Peyer's patch (tissue), 4 donors: Measurements from ENCODE around the gene OMA1.

ENCODE experiments used
- POLR2A ChIP-seq, 2 donors: fragments of 450-650 bp; IDR thresholded peaks; one replicate each; pipeline ENCODE4 v1.5.1; 2017; ENCODE audit warnings: antibody characterized with exemption in 2 of 2, mild to moderate bottlenecking in 2 of 2, moderate library complexity in 2 of 2
- TF ChIP-seq, protein P1 (sequence below), 6 experiments: fragments of 450-650 bp in 4 of 6; fragments of 200-600 bp in 2 of 6; sonication (generic) in 1 of 6; IDR thresholded peaks; one replicate each; pipeline ENCODE4 v1.5.1; 2017 to 2019; ENCODE audit warnings: antibody characterized with exemption in 6 of 6, mild to moderate bottlenecking in 3 of 6, moderate library complexity in 1 of 6

DNA sequence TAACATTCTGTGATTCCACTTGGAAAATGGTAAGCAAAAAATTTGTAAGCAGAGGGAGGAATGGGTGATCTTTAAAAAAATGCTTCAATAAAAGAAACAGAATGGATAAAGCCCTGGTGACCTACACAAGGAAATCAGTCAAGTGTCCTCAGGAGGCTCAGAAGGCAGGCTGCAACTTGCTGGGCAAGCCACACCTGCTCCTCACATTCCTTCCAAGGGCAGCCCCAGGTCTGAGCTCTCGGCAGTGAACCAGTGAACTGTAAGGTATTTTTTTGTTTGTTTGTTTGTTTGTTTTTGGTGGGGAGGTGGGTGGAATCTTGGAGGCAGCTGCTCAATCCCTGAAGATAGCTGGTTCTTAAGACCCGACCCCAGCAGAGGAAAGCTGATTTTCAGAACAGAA lies 26.2 kb upstream of the OMA1 start:
- no peak for TF ChIP-seq POLR2A (IDR thresholded peaks at IDR 0.05)
- TF ChIP-seq, protein P1, sequence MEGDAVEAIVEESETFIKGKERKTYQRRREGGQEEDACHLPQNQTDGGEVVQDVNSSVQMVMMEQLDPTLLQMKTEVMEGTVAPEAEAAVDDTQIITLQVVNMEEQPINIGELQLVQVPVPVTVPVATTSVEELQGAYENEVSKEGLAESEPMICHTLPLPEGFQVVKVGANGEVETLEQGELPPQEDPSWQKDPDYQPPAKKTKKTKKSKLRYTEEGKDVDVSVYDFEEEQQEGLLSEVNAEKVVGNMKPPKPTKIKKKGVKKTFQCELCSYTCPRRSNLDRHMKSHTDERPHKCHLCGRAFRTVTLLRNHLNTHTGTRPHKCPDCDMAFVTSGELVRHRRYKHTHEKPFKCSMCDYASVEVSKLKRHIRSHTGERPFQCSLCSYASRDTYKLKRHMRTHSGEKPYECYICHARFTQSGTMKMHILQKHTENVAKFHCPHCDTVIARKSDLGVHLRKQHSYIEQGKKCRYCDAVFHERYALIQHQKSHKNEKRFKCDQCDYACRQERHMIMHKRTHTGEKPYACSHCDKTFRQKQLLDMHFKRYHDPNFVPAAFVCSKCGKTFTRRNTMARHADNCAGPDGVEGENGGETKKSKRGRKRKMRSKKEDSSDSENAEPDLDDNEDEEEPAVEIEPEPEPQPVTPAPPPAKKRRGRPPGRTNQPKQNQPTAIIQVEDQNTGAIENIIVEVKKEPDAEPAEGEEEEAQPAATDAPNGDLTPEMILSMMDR (IDR thresholded peaks at IDR 0.05), result no peak
